GM19468 (cell line): ENCODE measurements around the gene RPUSD3.

ENCODE experiments used
- ATAC-seq: cut with Tn5 transposase; IDR thresholded peaks from one replicate; pipeline ENCODE4 v1.9.1; 2021; ENCODE audit warnings: mild to moderate bottlenecking, moderate library complexity, moderate number of reproducible peaks; ENCODE audit not compliant: unreplicated experiment; ENCODE audit errors: extremely low read depth

Gene RPUSD3

DNA sequence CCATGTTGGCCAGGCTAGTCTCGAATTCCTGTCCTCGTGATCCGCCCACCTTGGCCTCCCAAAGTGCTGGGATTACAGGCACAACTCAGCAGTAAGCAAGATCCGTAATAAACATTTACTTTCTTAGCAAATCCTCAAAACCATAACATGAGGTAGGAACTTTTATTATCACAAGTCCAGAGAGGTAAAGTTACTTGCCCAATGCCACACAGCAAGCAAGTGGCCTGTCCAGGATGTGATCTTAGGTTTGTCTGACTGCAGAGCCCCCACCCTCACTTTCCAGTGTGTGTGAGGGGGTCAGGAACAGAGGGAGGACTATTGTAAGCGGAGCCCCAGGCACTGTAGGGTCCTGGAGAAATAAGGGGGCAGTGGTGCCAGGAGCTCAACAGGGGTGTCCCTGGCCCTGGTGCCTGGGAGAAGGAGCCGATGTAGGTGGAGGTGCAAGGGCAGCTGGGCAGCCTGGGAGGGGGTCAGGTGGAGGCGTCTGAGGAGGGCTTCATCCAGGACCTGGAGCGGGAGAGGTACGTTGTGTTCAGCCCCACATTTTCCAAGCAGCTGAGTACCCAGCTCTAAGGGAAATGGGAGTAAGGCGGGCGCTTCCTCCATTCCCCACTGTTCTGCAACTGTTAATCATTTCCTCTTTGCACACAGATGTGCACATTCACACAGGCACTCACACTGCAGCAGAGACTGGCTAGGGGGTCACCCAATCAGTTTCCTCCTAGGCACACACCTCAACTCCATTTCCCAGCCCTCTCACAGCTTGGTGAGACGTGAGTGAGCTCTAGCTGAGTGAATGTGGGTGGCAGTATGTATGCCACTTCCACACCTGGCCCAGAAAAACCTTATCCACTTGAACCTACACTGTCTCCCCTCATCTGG lies 5.9 kb downstream of the RPUSD3 start:
- ATAC-seq = no peak

DNA sequence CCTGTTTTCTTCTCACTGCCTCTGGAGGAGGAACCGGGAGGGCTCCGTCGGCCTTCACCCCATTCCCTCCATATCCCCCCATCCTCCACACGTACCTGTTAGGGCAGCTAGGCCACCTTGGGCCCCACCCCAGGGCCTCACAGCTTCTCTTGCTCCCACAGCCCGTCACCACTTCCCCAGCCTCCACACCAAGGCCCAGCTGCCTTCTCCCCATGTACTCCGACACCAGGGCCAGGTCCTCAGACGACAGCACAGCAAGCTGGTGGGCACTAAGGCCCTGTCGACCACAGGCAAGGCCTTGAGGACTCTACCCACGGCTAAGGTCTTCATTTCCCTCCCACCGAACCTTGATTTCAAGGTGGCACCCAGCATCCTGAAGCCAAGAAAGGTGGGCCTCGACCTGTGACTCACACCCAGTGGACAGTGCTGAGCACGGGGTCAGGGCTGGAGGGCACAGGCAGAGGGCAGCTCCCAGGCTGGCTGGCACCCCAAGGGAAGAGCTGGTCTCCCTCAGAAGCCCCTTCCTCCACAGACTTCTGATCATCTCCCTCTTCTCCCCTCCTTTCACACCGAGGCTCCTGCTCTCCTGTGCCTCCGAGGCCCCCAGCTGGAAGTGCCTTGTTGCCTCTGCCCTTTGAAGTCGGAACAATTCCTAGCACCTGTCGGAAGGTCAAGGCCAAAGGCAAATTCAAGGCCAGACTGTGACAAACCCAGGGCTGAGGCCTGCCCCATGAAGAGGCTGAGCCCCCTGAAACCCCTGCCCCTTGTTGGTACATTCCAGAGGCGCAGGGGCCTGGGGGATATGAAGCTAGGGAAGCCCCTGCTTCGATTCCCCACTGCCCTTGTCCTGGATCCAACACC lies 9.1 kb downstream of the RPUSD3 start:
- no peak for ATAC-seq

DNA sequence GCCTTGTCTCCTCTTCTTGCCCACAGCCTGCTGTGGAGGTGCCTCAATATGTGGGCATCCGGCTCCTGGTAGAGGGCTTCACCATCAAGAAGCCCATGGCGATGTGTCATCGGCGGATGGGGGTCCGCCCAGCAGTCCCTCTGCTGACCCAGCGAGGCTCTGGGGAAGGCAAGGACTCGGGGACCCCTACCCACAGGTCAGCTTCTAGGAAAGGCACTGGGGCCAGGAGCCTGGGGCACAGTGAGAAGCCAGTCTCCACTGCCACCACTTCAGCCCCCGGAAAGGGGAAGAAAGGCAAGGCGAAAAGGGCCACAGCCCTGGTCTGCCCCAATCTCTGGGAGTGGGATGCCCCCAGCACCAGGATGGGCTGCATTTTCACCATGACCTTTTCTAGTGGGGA lies 10.7 kb downstream of the RPUSD3 start:
- no peak for ATAC-seq

DNA sequence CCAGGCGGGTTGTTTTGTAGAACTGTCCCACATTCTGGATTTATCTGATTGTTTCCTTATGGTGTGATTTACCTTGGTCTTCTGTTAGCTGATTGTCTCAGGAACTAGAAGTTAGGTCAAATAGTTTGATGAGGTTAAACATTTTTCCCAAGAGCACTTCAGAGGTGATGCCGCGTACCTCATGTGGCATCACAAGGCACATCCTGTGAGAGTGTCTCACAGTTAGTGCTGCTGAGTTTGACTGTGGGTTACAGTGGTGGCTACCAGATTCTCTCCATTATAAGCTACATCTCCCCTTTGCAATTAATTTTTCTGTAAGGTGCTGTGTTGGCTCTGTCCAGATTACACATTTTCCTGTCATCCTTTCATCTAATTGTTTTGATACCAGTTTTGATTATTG lies 12.6 kb downstream of the RPUSD3 start:
- no peak for ATAC-seq

DNA sequence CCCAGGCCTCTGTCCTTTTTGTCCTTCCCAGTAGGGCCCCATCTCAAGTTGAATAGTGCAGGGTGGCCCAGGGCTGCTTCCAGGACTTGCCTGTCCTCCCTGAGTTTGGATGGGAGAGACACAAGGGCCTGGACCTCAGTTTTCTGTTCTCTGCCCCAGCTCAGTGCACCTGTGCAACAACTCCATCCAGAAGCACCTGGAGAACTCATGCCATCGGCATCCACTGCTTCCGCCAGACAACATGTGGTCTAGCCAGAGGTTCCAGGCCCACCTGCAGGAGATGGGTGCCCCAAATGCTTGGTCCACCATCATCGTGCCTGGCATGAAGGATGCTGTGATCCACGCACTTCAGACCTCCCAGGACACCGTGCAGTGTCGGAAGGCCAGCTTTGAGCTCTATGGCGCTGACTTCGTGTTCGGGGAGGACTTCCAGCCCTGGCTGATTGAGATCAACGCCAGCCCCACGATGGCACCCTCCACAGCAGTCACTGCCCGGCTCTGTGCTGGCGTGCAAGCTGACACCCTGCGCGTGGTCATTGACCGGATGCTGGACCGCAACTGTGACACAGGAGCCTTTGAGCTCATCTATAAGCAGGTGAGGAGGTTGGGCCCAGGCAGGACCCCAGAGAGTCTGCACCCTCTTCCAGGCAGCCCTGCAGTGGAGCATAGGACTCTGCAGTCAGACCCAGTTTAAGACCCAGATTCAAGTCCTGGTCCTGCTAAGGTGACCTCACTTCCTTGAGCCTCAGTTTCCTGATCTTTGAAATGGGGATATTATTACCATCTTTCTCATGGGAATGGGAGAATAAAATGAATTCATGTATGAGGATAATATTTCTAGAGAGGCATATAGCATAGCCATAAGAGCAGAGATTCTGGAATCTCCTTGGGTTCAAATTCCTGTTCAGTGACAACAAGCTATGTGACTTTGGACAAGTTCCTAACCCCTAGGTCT lies 14.7 kb downstream of the RPUSD3 start:
- no peak for ATAC-seq

DNA sequence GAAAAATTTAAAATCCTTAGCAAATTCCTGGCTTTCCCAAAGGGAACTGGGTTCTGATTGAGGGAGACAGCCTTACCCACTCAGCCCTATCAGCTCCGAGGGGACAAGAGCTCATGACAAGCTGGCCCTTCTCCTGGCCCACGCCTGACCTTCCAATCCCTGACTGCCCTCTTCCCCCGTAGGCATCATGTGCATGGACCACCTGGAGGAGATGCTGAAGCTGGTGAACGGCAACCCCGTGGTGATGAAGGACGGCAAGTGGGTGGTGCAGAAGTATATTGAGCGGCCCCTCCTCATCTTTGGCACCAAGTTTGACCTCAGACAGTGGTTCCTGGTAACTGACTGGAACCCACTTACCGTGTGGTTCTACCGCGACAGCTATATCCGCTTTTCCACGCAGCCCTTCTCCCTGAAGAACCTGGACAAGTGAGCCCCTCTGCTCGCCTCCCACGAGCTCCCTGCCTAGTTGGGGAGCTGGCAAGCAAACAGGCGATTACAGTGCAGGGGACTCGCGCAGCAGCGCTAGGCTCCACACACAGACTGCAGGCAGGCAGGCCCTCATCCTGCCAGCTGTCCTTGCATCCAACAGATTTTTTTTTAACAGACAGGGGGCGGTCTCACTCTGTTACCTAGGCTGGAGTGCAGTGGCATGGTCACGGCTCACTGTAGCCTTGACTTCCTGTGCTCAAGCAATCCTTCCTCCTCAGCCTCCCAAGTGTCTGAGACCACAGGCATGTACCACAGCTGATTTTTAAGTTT lies 16.8 kb downstream of the RPUSD3 start:
- no peak for ATAC-seq

DNA sequence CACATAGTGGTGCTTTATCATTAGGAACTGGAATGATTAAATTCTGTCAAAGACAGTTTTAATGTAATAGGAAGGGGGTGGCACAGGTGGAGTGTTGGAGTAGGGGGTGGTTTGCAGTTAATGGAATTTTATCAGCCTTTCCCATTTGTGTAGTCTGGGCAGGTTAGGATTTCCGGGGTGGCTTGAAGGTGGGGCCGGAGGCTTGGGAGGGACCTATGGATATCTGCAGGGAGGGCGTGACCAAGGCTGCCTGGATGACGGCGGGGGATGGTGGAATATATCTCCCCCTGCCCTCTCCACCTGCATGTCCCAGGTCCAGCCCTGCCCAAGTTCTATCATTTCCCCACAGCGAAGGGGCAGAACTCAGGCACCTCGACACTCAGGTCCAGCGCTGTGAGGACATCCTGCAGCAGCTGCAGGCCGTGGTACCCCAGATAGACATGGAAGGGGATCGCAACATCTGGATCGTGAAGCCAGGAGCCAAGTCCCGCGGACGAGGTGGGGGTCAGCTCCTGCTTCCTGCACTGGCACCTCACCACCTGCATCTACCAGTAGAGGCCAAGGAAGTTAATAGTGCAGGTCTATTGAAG lies 18.3 kb downstream of the RPUSD3 start:
- no peak for ATAC-seq

DNA sequence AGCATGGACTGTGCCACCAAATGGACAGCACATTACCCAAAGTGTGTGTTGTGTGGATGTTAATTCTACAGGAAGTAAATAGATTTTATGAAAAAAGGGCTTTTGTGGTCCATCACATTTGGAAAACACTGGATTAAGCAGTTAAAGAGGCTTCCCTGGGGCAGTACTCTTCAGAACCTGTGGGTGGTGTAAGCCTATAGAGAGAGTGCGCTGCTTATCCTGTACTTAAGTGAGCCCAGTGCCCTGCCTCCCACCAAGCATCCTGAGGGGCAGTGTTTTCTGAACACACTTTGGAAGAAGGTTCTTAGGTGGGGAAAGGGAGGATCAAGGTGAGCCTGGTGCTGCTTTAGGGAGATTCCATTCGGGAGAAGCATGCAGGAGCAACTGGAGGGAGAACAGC lies 22.9 kb downstream of the RPUSD3 start:
- no peak for ATAC-seq

DNA sequence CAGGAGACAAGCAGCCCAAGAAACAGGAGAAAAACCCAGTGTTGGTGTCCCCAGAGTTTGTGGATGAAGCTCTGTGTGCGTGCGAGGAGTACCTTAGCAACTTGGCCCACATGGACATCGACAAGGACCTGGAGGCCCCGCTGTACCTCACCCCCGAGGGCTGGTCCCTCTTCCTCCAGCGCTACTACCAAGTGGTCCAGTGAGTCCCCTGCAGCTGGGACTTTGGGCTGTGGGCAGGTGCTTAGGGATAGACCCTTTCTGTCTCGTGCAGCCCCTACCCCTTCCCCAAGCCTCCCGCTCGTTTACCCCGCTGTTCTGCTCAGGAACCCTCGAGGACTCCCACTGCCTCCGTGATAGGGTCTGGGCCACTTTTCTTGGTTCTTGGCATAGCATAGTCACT lies 23.3 kb downstream of the RPUSD3 start:
- ATAC-seq = no peak

DNA sequence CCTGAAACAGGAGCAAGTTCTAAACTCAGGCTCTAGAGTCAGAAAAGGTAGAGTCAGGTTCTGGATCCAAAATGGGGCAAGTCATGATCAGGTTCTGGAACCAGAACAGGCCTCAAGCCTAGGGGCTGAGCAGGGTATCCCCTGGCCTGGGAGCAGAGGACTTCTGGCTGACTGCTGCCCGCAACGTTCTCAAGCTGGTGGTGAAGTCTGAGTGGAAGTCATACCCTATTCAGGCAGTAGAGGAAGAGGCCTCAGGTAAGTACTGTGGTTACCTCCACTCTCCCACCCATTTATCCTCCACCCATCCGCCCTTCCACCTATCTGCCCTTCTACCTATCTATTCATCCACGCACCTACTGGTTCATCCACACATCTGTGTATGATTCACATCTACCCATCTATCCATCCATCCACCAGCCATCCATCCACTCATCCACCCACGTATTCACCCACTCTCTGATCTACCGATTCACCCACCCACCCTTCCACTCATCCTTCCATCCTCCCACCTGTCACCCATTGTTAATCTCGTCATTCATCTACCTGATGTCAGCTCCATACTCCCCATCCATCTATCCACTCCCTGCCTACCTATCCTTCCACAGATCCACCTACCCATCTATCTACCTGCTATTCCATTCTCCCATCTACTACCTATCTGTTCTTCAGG lies 25.0 kb downstream of the RPUSD3 start:
- ATAC-seq = no peak

DNA sequence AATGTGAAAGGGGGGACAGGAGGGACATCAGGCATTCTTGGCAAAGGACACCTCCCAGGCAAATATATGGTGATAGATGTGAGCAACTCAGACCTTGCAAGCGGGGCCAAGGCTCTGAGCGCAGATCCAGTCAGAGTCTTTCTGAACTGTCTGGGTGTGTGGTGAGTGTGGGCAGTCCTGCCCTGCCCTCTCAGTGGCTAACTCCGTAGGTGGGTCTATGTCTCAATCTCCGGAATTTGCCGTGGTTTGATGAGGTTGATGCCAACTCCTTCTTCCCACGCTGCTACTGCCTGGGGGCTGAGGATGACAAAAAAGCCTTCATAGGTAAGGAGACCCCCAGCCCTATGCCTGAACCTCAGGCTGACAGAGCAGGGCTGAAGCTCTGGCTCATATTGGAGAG lies 26.4 kb downstream of the RPUSD3 start:
- no peak for ATAC-seq

DNA sequence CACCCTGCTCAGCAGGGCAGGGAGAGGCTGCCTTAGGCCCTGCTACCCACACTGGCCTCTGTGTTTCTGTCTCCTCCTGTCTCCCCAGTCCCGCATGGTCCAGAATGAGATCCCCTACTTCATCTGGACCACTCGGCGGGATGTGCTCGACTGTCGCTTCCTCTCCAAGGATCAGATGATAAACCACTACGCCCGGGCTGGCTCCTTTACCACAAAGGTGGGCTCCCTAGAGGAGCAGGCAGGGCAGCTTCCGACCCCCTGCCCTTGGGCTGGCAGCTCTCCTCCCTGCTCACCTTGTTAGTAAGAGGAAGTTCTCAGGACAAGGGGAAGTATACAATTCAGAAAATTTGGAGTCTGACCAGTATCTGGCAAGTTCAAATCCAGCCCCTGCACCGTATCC lies 27.8 kb downstream of the RPUSD3 start:
- ATAC-seq = no peak

DNA sequence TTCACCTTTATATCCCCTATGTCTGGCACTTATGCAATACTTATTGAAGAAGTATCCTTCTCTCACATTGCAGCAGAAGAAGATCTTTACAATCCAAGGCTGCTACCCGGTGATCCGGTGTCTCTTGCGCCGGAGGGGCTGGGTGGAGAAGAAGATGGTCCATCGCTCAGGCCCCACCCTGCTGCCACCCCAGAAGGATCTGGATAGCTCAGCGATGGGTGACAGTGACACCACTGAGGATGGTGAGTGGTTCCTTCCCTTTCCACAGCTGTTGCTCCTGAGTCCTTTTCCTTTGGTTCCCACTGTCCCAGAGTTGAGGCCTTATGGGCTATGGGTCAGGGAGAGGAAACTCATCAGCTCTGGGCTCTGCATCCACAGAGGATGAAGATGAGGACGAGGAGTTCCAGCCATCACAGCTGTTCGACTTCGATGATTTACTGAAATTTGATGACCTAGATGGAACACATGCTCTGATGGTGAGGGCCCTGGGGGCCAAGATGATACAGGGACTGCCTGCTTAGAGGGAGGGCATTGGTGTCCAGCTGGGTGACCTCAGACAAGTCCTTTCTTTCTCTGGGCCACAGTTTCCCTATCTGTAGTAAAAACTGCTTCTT lies 30.8 kb downstream of the RPUSD3 start:
- no peak for ATAC-seq

DNA sequence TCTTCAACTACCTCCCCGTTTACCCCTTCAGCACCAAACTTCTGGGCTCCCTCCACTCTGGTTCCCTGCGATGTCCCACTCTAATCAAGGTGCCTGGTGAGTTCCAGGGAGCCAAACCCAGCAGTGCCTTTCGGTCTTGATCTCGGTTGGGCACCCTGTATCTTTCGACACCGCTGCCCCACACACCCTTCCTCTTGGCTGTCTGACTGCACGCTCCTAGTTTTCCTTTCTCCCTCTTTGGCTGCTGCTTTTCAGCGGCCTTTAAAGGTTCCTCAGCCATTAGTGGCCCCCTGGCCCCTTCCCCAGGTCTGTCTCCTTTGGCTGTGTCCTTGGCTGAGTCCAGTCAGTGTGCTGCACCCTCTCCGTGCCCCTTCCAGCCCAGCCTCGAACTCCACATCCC lies 33.0 kb downstream of the RPUSD3 start:
- no peak for ATAC-seq

DNA sequence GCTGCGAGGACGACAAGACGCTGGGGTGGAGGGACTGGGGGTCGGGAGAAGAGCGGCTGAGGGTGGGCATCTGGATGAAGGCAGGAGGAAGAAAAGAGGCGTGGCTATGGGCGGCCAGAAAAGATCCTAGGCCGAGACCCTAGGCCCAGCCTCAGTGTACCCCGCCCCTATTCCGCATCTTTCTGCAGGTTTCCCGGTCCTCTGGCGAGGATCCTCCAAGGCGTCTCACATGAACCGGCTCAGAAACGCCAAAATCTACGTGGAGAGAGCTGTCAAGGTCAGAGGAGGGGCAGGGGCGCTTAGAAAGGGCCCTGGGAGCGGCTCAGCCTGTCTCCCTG lies 33.4 kb downstream of the RPUSD3 start:
- no peak for ATAC-seq

DNA sequence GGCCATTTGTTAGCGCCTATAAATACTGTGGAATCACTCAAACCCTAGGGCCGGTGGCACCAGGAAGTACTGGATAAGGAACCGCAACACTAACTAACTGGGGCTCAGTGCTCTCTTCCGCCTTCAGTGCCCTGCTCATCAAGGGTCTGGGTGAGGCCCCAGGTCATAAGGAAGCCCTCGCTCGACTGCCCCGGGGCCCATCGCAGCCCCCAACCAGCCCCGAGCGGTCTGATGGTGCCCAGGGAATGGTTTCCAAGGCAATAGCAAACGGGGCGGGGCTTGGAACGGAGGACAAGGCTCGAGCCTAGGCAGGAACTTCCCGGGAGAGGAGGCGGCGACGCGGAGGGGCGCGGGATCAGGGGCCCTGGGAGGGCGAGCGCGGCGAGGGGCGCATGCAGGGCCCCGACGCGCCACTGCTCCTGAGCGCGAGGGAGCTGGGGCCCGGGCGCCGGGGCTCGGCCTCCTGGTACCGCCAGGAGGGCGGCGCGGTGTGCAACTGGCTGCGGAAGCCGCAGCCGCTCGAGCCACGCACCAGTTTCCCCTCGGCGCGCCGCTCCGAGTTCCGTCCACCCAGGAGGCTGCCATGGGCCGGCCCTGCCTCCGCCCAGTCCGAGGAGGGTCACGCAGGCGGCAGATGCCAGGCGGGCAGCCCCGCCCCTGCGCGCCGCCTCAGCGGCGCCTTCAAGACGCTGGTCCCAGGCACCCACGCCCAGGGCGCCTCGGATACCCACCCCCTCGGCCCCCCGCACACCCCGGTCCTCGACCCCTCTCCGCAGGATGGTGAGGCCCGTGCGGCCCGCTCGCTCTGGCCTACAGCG lies 34.0 kb downstream of the RPUSD3 start, which contains the start of gene TTLL3:
Gene TTLL3, plus strand, starts transcription at position 648 of the 818 bp plus-strand sequence. CDS start 400 bp downstream, outside the sequence.
- ATAC-seq = peak; percentile 38

DNA sequence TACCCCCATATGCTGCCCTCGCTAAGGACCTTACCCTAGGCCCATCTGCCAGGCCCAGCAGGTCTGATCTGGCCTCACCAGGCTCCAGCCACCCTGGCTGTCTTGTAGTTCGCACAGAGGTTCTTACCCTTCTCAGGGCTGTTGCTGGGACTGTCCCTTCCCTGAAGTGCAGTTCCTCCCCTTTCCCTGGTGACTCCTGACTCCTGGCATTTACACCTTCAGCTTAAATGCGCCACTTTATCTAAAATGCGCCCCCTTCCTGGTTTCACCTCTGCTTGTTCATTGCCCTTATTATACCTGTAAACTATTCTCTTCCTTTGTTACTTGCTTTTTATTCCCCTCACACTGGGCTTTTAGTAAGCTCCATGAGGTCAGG lies 34.6 kb downstream of the RPUSD3 start:
- no peak for ATAC-seq
